NCI-H2171 (cell line): ENCODE results near the gene LDLRAD3.

Experiments used
- DNase-seq: peaks from one replicate; lab custom pipeline; 2025; lab: John Stamatoyannopoulos, UW

Gene LDLRAD3

DNA sequence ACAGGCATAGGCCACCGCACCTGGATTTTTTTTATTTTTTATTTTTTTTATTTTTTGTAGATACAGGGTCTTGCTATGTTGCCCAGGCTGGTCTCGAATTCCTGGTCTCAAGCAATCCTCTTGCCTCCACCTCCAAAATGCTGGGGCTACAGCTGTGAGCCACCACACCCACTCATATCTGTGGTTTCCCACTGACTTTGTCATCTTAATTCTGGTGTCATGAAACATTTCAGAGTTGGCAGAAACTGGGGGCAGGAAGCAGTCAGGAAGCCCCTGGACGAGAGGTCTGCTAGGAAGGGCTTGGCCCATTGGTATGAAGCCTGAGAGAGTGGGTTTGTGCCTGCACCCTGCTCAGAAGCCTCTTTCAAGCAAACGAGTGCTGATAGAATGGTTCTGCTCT is 296.3 kb downstream of the LDLRAD3 start:
- no peak for DNase-seq

DNA sequence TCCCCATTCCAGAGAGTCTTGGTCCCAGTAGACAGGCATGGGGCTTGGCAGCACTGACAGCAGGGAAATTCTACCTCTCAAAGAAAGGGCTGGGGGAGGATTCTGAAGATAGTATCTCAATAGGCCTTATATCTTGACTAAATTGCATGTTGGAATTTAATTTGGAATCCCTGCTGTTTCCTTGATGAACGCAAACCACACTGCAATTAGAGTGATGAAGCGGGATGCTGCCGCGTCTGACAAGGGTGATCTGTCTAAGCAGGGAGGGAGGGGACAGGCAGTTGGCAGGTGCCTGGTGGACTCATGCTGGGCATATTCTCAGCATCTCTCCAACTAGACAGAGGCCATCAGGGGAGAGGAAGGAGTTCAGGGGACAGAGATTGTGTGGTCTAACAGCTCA is 296.9 kb downstream of the LDLRAD3 start:
- DNase-seq, result no peak

DNA sequence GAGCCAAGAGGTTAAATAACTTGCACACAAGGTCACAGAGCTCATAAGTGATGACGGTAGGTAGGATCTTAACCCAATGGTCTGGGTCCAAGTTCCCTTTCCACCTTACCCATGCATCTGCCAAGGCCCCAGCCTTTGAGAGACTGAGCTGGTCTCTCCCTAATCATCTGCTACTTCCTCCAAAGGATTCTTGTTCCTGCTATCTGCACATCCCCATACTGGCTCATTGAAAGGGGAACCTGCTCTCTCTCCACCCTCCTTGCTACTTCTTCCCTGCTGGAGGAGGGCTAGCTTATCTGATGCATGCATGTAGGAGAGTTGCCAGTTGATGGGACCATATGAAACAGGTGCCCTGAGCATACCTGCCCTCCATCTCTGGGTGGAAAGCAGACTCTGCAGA is 297.6 kb downstream of the LDLRAD3 start:
- no peak for DNase-seq

DNA sequence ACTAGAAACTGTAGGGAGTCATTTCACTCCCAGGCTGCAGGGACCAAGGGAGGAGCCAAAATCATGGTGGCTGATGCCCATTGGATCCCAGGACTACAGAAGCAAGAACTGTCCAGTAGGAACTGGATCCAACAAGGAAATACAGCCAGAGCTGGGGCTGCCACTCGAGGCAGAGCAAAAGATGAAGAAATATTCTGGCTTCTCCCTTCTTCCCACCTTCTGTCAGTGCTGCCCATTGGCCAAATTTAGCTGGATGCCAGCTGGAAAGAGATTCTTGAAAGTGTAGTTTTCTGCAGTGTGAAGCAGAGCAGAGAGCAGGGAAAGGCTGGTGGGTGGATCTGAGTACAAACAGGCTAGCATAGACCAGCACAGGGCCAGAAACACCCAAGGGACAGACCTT is 299.8 kb downstream of the LDLRAD3 start:
- DNase-seq, result no peak

DNA sequence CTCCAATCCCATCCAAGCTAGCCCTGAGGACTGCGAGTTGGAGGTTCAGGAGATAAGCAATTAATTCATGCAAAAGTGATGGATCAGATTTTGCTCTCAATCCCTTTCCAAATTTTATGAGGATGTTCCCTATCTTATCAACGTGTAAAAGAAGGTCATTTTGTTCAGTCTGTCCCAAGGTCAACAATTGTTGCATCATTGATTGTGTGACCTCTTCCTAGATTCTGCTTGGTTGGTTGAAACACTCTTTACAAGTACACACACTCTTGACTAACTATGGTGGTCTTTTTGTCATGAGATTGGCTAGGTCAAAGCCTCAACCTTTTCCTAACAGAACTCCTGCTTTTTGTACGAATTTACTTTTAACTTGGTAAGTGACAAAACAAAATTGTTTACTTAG is 303.6 kb downstream of the LDLRAD3 start:
- no peak for DNase-seq

DNA sequence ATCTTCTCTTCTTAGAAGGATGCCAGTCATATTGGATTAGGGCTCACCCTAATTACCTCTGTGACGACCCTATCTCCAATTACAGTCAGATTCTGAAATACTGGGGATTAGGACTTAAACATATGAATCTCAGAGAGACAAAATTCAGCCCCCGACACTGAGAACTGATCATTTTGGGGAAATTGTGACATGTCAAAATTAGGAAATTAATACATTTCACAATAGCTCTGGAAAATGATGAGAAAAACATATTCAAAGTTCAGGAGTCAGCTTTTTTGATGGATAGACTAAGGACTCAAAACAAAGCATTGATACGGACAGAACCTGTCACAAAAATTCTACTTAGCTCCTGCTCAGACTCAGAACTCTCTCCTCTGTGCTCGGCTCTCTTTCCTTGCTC is 304.6 kb downstream of the LDLRAD3 start:
- DNase-seq, result no peak

DNA sequence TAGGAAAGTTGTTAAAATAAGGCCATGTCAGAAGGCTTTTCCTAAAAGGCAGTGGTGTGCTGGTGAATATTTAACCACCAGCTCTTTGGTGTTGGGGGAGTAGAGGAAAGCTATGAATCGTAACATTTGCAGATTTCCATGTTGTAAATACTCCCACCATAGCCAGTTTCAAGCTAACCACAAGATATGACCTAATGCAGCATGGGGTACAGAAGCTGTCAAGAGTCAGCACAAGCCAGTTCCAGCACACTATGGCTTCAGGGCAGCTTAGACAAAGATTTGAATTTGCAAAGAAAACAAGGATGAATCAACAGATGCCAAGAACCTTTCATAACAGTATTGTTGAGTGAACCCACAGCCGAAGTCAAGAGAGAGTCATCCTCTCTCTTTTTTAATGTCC is 305.4 kb downstream of the LDLRAD3 start:
- no peak for DNase-seq

DNA sequence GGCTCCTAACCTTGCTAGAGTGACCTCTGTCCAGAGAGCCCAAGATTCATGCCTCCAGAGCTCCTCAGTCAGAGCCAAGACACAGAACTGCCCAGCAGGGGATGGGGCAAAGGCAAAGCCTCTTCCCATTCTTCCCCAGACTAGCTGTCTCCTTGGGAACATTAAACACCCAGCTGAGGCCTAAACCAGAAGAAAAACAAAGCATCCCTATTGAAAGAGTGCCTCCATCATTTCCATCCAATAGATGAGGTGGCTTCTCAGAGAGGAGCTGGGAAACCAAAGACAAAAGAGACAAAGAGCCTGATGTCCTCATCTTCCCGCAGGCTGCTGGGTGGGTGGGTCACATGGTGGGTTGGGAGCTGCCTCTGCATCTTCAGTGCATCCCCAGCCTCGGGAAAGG is 308.0 kb downstream of the LDLRAD3 start:
- DNase-seq, result no peak

DNA sequence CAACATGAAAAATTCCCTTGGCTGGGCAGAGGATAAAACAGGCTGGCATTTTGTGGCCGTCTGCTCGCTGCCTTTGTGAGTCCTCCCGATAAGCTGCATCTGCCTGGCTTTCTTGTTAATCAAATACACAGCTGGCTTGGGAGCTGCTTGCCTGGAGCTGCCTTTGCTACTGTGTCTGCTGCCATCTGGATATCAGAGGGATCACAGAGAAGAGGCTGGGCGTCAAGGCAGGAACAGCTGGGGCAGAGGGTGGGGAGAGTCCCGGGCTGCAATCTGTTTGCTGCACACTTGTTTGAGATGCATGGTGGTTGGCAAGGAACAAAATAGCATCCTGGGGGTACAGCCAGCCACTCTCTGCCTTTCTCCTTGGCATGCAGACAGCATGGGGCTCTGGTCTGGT is 309.4 kb downstream of the LDLRAD3 start:
- peak; percentile 100 for DNase-seq

DNA sequence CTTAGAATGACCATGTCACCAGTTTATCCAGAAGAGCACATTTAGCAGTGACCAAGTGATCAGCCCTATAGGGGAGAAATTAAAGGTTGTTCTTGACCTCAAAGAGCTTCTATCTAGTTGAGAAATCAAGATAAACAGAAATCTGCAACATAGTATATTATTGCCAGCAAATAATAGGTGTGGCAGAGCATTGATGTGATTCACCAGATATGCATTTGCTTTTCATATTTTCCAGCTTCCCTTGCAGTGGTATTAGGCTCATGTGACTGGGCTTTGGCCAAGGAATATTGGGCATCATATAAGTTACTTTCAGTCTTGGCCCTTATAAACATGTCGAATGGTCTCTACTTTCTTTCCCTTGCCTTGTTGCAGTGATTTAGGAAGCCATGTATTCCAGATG is 310.9 kb downstream of the LDLRAD3 start:
- no peak for DNase-seq

DNA sequence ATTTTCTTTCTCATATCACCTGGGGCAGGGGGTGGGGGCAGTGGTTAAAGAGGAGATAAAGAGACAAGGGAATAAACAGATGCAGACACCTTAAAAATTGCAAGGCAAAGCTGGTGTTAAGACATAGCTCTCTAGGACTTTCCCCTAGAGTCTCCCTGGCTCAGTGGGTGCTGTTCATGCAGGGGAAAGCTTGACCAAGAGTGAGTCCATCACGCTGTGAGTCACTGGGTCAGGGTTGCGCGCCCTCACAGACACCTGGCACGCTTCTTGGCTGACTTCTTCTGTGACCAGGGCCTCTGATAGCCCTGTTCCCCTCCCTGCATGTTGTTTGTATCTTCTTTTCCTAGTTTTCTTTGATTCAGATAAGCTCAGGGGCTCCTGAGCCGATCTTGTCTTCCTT is 313.5 kb downstream of the LDLRAD3 start:
- peak; percentile 42 for DNase-seq

DNA sequence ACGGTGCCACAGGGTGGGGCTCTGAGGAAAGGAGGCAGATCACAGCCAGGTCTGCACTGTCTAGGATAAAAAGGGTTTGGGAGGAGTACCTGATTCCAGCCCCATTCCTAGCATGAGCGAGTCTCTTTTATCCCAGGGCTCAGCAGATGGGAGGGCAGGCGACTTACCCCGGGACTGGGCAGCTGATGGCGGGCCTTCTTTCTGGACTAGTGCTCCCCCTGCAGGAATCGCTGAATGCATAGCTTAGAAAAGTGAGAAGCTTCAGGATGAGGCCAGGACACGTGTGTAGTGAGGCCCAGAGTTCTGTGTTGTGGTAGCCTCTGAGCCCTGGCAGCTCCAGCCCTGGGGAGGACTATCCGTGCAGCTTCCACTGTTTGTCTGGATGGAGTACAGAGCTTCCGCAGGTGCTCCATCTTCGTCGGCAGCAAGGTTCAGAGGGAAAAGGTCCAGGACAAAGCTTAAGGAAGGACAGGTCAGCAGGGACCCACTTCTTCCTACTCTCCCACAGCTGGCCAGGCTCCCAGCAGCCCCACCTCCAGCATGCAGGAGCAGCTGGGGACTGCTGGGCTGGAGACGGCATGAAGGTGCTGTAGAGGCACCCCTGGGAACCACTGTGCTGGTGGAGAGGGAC is 315.0 kb downstream of the LDLRAD3 start:
- DNase-seq, result peak; percentile 69

DNA sequence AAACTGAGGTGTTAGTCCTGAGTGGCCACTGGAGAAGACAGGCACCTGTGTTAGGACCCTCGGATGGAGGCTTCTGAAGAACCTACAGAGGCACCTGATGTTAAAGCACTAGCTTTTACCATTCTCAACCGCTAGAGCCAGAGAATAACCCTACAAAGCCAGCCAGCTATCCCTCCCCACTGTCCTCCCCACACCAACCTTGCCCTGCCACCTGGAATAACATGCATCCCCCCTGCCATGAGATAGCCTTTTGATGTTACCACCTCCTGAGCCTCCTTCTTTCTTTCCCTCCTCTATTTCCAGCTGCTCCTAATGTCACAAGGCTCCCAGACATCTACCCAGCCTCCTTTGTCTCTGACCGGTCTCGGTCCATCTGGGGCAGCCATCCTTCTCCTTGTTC is 317.2 kb downstream of the LDLRAD3 start:
- DNase-seq, result no peak

DNA sequence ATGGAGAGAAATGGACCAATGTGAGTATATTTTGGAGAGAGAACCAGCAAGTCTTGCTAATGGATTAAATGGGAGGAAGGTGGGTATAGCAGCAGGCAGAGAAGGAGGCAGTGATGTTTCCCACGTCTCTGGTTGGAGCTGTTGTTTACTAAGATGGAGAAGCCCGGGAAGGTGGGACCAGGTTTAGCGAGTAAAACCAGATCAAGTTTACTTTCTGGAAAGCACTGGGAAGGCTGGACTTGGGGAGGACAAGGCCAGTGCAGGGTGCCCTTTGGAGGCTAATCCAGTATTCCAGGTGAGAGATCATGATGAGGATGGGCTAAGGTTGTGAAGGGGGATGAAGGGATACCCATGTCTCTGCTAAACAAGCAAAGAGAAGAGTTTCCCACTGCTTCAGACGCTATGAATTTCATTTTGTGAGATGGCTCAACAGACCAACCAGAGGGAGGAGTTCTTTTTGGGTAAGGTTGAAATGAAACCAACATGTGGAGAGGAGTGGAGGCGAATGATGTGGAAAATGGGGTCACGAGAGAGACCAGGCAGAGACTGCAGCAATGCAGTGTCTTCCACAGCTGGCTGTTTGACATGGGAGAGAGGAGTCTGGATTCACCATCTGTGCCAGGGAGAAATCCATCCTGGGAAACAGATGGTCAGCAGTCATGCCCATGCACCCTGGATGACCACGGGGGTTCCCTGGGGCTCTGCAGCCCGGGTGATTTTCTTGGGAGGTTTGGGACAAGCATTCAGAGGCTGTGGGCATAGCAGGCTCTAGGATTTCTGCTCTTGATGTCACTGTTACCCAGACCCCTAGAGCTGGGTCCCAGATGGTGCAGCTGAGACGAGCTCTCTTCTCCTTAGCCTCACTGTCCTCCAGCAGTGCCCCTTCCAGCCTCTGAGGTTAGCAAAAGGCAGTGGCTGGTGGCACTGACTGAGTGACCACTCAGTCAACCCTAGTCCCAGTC is 320.4 kb downstream of the LDLRAD3 start:
- peak; percentile 41 for DNase-seq

DNA sequence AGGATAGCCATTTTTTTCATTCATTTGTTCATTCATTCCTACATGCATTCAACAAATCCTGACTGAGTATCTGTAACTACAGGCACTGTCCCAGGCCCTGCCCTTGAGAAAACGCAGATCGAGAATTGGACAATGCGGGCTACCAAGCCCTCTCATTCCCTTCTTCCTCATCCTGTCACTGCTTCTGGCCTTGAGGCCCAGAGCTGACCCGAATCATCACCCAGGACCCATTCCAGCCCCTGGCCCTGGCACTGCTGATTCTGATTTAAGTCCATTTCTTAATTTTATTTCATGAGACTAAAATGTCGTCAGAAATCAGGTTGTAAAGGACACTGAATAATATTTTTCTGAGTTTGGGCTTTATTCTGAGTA is 321.1 kb downstream of the LDLRAD3 start:
- DNase-seq, result no peak

DNA sequence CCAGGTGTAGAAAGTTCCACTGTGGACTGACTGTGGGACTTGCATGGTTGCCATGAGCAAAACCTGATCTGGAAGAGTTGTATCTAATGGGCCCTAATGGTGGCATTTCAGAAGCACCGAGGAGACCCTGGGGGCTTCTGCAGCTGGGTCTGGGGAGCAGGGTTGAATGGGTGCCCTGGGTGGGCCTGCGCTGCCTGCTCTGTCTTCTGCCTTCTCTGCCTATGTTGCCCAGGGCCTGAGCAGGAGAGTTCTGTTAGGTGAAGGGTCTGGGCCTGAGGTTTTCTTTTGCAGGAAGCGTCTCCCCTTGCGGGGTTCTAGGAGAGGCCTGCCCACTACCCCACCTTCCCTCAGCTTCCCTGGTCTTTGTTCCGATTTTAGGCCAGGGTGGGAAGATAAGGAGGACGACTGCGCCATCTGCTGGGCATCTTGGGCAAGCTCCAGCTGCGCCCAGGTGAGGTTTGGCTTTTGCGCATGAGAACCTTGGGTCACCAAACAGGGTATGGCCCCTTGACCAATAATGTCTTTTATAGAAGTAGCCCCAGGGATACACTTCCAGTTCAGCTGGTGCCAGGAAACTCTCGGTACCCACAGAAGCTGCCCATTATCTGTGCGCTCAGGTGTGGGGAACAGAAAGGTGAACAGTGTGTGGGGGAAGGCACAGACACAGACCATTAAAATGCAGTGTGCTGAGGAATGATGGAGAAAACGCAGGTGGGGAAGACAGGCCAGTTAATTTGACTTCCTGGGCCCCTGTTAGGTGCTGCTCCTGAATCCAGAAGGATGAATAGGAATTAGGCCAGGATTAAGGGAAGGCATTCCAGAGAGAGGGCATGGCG is 322.1 kb downstream of the LDLRAD3 start:
- DNase-seq, result peak; percentile 81

DNA sequence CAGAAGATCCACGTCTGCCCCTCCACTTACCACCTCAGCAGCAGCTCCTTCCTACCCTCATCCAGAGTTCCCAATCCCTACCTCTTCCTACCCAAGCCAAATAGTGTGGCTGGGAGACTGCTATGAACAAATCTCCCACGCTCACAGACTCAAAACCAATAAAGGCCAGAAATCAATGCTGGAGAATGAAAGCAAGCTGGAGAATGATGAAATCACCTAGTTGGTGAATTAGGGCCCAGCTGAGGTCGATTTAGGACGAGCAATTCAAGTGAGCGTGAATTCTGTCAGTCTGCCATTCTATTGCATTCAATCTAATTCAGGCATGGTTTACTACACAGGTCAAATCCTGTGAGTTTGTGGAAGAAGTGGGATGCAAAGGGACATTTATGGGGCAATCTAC is 322.9 kb downstream of the LDLRAD3 start:
- no peak for DNase-seq

DNA sequence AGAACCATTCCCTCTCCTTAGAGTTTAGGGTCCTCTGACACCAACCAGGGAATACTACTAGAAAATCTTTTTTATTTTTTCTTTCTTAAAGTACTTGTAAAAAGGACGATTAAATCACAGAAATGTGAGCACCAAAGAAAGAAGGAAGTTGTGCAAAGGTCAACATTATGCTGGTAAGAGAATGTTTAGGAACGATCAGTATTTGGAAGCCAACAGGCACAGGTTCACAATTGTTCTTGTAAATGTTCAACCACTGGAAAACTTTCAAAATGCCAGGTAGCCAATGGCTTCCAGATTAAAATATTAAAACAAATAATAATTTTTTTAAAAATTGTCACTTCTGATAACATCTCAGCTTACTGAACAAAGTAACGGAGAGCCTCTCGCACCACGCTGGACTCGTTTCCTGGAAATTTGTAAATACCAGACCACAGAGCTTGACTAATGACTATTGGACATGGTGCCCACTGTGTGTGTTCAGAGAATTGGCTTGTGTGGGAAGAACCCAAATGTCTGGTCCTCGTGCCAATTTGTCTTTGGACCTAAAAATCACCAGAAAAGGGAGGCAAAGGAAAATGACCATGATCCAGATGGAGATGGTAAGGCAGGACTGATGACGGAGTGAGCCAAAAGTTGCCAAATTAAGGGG is 324.6 kb downstream of the LDLRAD3 start:
- no peak for DNase-seq

DNA sequence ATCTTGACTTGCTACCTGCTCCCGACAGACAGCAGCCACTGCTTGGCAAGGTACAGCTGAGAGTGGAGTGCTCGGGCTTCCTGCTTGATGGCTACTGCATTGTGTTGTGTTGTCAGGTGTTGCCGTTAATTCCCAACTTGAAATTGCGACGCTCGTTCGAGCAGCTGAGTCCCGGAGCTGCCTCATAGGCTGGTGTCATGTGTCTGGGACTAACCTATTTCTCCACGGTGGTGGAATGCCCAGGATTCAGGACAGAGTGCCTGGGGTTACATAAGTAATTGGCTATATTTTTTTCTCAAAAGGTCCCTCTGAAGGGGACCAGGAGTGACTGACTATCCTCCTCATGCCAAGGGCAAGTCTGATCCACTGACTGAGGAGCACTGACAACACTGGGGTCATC is 326.8 kb downstream of the LDLRAD3 start:
- no peak for DNase-seq

DNA sequence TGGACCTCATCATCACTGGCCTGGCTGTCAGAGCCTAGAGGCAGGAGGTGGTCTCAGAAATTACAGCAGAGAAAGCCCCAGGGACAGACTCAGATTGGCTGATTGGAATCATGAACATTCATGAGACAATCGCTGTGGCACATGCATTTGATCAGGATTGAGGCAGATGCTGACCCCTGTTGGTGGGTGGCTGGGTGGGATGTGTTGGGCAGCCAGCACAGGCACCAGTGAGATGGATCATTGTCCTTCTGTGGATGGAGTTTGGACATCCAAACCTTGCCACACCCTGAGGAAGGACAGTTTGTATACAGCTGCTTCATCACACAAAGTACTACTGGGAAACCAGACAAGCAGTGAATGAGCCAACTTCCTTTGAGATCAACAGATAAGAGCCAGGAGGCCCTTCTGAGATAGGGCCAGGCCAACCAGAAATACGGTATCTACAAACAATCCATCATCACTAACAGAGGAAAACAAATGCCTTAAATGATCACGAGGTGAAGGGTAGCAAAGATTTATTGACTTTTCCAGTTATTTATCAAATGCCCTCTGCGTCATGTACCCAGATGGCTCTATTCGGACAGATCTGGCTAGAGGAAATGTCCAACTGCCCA is 328.0 kb downstream of the LDLRAD3 start:
- DNase-seq, result no peak

DNA sequence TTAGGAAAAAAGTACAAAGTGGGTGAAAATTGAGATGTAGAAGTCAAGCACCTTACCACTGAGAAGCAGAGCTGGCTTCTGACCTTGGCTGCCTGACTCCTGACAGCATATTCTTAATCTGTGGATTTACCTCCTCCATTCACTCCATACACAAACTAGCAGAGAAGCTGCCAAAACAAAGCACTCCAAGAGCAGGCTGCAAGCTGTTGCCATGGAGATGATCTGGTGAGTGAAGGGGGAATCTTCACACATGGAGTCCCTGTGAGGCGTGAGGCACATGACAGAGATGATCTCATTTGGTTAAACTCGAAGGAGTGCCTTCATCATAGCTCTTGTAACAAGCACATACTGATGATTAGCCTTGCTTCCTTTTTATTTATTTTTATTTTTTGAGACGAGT is 329.2 kb downstream of the LDLRAD3 start:
- peak; percentile 81 for DNase-seq

DNA sequence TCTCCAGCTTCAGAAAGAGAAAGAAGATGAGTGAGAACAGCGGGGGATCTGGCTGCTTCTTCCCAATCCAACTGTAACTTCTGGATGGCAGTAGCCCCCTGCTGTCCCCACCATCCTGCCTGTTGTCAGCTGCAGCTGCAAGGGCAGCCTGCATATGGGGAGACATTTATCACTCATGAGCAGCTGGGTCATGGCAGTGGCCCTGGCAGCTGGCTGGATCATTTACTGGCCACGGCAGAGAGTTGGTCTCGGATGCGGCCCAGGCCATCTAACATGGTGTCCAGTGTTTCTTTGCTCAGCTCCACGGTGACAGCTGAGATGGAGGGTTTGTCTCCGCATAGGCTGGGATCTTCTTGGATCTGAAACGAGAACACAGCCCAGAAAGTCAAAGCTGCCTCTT is 330.6 kb downstream of the LDLRAD3 start:
- DNase-seq, result no peak
